Measurements from ENCODE around the gene LRIG2.
"Not testable (repeated sequence)": the region's sequence is repeated elsewhere in the genome, so short reads cannot be mapped to it uniquely, and the experiment has no call there.

LRIG2 gene

DNA sequence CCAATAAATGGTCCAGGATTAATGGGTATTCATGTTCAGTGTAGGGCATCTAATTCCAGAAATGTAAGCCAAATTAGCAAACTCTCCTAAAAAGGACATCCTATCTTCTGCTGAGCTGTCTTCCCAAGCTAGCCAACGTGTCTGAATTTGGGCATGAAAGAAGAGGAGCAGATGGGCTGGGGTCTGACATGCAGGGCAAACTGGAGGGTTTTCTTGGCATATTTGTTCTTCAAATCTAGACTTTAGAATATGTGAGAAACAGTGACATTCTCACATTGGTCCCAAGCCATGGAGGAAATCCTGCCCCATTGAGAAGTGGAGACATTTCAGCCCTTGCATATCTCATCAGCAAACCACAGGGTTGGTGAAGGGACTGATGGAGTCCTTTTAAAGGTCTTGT is 67.2 kb downstream of the LRIG2 start:
- 82 to 94% methylated on average over 1 of the region's 1 CpG for WGBS, 2 experiments
- H3K4me3 ChIP-seq (ENCODE audit: insufficient read depth, low read depth, low read length): no peak overlapping the region
- H3K36me3 ChIP-seq (ENCODE audit: control insufficient read depth, insufficient read depth, low read length): no peaks in the 10 kb centered on the region
- no peaks in the 10 kb centered on the region for H3K4me1 ChIP-seq (ENCODE audit: control insufficient read depth, insufficient read depth, low read length)
- H3K9me3 ChIP-seq (ENCODE audit: control insufficient read depth, low read length): no peaks in the 10 kb centered on the region
- H3K27me3 ChIP-seq (ENCODE audit: control insufficient read depth, insufficient read depth, low read length, poor library complexity, severe bottlenecking): no peaks in the 10 kb centered on the region
- H3K27ac ChIP-seq (ENCODE audit: insufficient read depth, low read depth, low read length, poor library complexity, severe bottlenecking): no peak overlapping the region

DNA sequence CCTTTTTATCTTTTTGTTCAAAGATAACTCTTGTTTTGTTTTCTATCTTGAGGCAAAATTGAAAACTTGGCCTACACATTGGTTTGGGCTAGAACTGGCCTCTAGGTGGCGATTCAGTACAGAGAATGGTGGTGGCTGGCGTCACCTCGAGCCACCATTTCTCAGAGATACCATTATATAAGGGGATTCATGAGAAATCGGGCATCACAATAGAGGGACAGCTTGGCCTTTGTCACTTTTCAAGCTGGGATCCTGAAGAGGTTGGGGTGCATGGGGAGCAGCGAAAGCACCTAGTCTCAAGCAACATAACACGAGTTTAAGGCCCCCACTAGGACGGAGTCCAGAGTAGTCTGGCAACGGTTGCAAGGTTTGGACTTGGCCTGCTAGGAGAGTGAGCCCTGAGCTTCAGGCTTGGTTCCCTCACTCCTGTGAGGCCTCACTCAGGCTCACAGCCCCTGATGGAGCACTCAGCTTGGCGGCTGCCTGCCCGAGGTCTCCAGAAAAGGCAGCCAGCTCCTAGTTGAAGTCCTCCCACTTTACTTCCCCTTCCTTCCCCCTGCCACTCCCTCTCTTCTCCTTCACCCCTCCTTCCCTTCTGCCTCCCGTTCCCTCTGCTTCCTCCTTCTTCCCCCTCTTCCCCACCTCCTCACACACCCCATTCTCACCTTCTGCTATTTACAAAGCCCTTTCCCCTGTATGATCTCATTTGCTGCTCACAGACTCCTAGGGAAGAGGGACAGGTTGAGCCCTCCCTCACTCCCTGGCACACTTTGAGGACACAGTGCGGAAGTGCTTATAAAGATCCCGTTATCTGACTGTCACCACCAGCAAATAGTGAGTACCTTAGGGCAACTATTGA is 67.8 kb downstream of the LRIG2 start:
- Histone ChIP-seq H3K9me3 (ENCODE audit: control insufficient read depth, low read length) (no peaks in the 10 kb centered on the region), H3K4me1 (ENCODE audit: control insufficient read depth, insufficient read depth, low read length) (no peaks in the 10 kb centered on the region), H3K27ac (ENCODE audit: insufficient read depth, low read depth, low read length, poor library complexity, severe bottlenecking) (peak overlapping the region; percentile 6), H3K4me3 (ENCODE audit: insufficient read depth, low read depth, low read length) (no peak overlapping the region), H3K36me3 (ENCODE audit: control insufficient read depth, insufficient read depth, low read length) (no peaks in the 10 kb centered on the region), H3K27me3 (ENCODE audit: control insufficient read depth, insufficient read depth, low read length, poor library complexity, severe bottlenecking) (no peaks in the 10 kb centered on the region)
- 48 to 51% methylated on average over 13 of the region's 13 CpGs for WGBS, 2 experiments

DNA sequence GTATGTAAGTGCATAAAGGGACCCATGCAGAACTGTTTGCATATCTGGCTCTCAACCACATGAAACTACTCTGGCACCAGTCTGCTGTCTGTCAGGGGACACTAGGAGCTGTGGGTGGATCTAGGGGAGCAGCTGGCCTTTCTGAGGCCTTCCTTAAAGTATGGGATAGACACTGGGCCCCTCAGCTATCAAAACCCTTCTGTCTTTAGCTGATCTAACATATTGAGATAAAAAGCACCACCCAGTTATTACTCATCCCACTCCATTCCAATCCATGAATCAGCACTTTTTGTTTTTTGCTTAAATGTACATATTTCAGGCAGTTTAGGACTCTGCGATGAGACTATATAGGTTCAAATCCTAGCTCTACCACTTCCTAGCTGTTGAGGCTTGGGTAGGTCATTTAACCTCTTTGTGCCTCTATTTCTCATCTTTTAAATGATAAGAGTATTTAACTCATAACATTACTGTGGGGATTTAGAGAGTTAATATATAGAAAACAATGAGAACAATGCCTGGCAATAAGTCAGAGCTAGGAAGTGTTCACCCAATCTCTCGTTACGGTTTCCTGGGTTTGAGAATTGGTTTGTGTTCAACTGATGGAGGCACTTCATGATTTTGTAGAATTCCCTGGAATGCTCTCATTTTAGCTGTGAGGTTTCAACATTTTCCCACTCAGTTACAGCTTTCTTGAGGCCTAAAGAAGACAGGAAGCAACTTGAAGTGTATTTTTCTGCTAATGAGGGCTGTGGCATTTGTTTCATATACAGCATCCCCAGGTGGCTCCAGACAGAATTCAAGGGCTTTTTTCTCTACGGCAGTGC is 68.9 kb downstream of the LRIG2 start:
- no peaks in the 10 kb centered on the region for H3K27me3 ChIP-seq (ENCODE audit: control insufficient read depth, insufficient read depth, low read length, poor library complexity, severe bottlenecking)
- no peaks in the 10 kb centered on the region for H3K9me3 ChIP-seq (ENCODE audit: control insufficient read depth, low read length)
- WGBS, 2 experiments: 98% methylated on average over 2 to 4 of the region's 4 CpGs
- peaks cover 1% of the 10 kb centered on the region for H3K4me1 ChIP-seq (ENCODE audit: control insufficient read depth, insufficient read depth, low read length)
- H3K27ac ChIP-seq (ENCODE audit: insufficient read depth, low read depth, low read length, poor library complexity, severe bottlenecking): no peak overlapping the region
- H3K4me3 ChIP-seq (ENCODE audit: insufficient read depth, low read depth, low read length): no peak overlapping the region
- no peaks in the 10 kb centered on the region for H3K36me3 ChIP-seq (ENCODE audit: control insufficient read depth, insufficient read depth, low read length)

GRCh38 chr1:113142791-113143190 is 69.8 kb downstream of the LRIG2 start:
- Histone ChIP-seq H3K4me1 (ENCODE audit: control insufficient read depth, insufficient read depth, low read length) (peaks cover 5% of the 10 kb centered on the region), H3K9me3 (ENCODE audit: control insufficient read depth, low read length) (no peaks in the 10 kb centered on the region), H3K4me3 (ENCODE audit: insufficient read depth, low read depth, low read length) (no peak overlapping the region), H3K36me3 (ENCODE audit: control insufficient read depth, insufficient read depth, low read length) (no peaks in the 10 kb centered on the region), H3K27me3 (ENCODE audit: control insufficient read depth, insufficient read depth, low read length, poor library complexity, severe bottlenecking) (no peaks in the 10 kb centered on the region), H3K27ac (ENCODE audit: insufficient read depth, low read depth, low read length, poor library complexity, severe bottlenecking) (no peak overlapping the region)
- WGBS, 2 experiments: 93 to 100% methylated on average over 1 of the region's 1 CpG

DNA sequence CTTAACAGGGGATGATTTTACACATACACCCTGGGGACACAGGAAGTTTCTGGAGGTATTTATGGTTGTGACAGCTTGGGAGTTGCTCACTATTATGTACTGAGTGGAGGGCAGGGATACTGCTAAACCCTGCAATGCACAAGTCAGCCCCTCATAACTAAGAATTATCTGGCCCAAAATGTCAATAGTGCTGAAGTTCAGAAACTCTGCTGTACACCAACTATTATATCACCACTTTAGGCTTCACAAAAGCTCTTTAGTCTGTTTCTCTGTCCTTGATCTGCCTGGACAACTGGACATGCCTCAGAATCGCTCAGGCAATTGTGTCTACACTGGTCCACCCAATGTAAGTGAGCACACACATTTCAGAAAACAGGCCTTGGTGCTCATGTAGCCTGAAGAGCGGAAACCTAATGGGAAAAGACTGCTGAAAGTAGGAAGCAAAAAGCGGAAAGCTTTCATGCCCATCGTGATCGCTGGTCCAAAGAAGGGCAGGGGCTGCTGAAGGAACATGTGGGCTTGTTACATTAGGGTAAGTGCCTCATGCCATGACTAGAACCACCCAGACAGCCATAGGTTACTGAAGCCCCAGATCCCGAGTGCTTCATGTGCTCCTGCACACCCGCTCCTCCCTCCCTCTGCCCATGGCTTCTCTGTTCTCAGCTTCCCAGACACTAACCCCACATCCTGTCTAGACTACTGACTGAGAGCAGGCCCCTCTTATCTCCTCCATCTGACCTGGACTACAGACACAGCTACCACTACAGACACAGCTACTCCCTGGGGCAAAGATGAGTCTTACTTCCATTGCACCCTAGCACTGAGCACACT is 73.5 kb downstream of the LRIG2 start:
- no peak overlapping the region for H3K4me3 ChIP-seq (ENCODE audit: insufficient read depth, low read depth, low read length)
- no peaks in the 10 kb centered on the region for H3K27me3 ChIP-seq (ENCODE audit: control insufficient read depth, insufficient read depth, low read length, poor library complexity, severe bottlenecking)

DNA sequence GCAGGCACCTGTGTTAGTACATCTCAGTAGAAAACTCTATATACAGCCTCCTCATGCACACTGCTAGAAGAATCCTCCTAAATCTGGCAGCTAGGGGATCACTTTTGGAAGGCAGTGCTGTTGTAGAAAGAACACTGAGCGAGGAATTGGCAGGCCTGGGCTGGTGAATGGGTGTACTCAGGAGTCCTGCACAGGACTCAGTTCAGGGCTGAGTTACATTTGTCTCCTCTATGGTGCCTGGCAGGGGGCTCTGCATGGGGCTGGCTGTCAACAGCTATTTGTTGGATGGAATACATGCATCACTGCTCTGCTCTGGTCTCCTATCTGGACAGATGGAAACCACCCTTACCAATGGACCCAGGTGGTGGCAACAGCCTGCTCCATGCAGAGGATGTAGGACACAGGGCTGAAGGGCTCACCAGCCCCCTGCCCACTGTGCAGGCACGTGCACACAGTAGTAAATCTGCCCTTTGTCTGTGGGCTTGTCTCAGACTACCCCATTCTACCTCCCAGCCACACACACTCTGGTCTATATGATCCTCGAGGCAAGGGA is 74.2 kb downstream of the LRIG2 start:
- no peaks in the 10 kb centered on the region for H3K9me3 ChIP-seq (ENCODE audit: control insufficient read depth, low read length)
- no peaks in the 10 kb centered on the region for H3K36me3 ChIP-seq (ENCODE audit: control insufficient read depth, insufficient read depth, low read length)
- WGBS, 2 experiments: 69 to 71% methylated on average over 3 of the region's 3 CpGs
- no peak overlapping the region for H3K4me3 ChIP-seq (ENCODE audit: insufficient read depth, low read depth, low read length)
- no peaks in the 10 kb centered on the region for H3K27me3 ChIP-seq (ENCODE audit: control insufficient read depth, insufficient read depth, low read length, poor library complexity, severe bottlenecking)
- H3K4me1 ChIP-seq (ENCODE audit: control insufficient read depth, insufficient read depth, low read length): peaks cover 5% of the 10 kb centered on the region
- H3K27ac ChIP-seq (ENCODE audit: insufficient read depth, low read depth, low read length, poor library complexity, severe bottlenecking): no peak overlapping the region

More for the DNA sequence above, 73.5 kb downstream of the LRIG2 start:
- no peak overlapping the region for H3K27ac ChIP-seq (ENCODE audit: insufficient read depth, low read depth, low read length, poor library complexity, severe bottlenecking)
- 93 to 97% methylated on average over 7 of the region's 7 CpGs for WGBS, 2 experiments
- no peaks in the 10 kb centered on the region for H3K36me3 ChIP-seq (ENCODE audit: control insufficient read depth, insufficient read depth, low read length)
- peaks cover 5% of the 10 kb centered on the region for H3K4me1 ChIP-seq (ENCODE audit: control insufficient read depth, insufficient read depth, low read length)
- no peaks in the 10 kb centered on the region for H3K9me3 ChIP-seq (ENCODE audit: control insufficient read depth, low read length)

DNA sequence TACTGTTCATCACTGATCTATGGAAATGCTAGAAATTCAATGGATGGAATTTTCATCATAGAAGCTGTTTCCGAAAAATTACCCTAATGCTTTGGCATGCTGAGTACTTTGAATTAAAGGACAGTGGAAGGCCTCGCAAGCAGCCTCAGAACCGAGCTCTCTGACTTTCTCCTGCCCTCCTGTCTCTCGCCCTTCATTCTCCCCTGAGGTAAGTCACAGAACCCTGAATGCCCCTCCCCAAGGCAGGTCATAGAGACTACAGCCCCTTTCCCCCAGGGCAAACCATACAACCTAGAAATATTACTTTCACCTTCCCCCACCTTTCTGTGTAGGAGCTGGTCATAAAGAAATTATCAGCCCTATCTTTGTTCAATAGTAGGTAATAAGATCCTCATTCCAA is 74.8 kb downstream of the LRIG2 start:
- H3K36me3 ChIP-seq (ENCODE audit: control insufficient read depth, insufficient read depth, low read length): no peaks in the 10 kb centered on the region
- H3K27me3 ChIP-seq (ENCODE audit: control insufficient read depth, insufficient read depth, low read length, poor library complexity, severe bottlenecking): no peaks in the 10 kb centered on the region
- H3K27ac ChIP-seq (ENCODE audit: insufficient read depth, low read depth, low read length, poor library complexity, severe bottlenecking): peak overlapping the region; percentile 17
- peaks cover 5% of the 10 kb centered on the region for H3K4me1 ChIP-seq (ENCODE audit: control insufficient read depth, insufficient read depth, low read length)
- H3K4me3 ChIP-seq (ENCODE audit: insufficient read depth, low read depth, low read length): no peak overlapping the region
- WGBS, 2 experiments: 71 to 74% methylated on average over 4 of the region's 4 CpGs
- no peaks in the 10 kb centered on the region for H3K9me3 ChIP-seq (ENCODE audit: control insufficient read depth, low read length)

DNA sequence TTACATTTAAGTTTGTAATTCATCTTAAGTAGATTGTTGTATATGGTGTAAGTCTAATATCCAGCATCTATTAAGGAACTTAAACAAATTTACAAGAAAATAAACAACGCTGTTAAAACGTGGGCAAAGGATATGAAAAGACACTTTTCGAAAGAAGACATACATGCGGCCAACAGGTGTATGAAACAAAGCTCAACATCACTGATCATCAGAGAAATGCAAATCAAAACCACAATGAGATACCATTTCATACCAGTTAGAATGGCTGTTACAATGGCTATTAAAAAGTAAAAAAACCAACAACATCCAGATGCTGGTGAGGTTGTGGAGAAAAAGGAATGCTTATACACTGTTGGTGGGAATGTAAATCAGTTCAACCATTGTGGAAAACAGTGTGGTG is 77.5 kb downstream of the LRIG2 start:
- not testable (repeated sequence) for H3K27ac ChIP-seq (ENCODE audit: insufficient read depth, low read depth, low read length, poor library complexity, severe bottlenecking); H3K9me3 ChIP-seq (ENCODE audit: control insufficient read depth, low read length); H3K4me3 ChIP-seq (ENCODE audit: insufficient read depth, low read depth, low read length); H3K27me3 ChIP-seq (ENCODE audit: control insufficient read depth, insufficient read depth, low read length, poor library complexity, severe bottlenecking); H3K36me3 ChIP-seq (ENCODE audit: control insufficient read depth, insufficient read depth, low read length); H3K4me1 ChIP-seq (ENCODE audit: control insufficient read depth, insufficient read depth, low read length)
- 91% methylated on average over 4 of the region's 4 CpGs for WGBS, 2 experiments

DNA sequence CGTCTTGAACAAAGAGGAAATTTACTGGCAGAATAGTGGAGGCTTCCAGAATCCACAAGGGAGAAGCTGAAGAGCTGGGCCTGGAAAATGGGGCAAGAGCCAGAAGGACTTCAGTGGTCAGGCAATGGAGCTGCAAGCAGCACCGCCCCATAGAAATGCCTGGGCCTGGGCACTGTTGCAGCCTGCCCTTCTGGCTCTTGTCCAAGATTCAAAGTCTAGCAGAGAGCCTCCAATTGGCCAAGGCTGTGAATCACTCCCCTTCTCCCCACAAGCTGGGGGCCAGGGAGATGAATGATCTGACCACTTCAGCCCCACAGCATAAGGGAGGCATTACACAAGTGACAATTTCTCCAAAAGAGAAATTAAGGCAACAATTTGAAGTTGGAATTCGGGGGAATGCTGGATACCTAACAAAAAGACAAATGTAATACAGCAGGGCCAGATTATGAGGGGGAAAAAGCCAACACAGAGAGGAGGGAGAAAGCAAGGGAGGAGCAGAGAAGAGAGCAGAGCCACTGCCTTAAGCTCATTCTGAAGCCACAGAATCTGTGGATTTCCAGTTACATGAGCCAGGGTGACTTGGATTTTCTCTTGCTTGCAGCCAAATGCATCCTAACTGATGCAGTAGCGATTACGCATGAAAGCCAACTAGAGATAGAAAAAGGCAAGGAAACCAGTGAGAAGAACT is 80.3 kb downstream of the LRIG2 start:
- H3K4me1 ChIP-seq (ENCODE audit: control insufficient read depth, insufficient read depth, low read length): no peaks in the 10 kb centered on the region
- no peak overlapping the region for H3K27ac ChIP-seq (ENCODE audit: insufficient read depth, low read depth, low read length, poor library complexity, severe bottlenecking)
- H3K36me3 ChIP-seq (ENCODE audit: control insufficient read depth, insufficient read depth, low read length): no peaks in the 10 kb centered on the region
- H3K27me3 ChIP-seq (ENCODE audit: control insufficient read depth, insufficient read depth, low read length, poor library complexity, severe bottlenecking): no peaks in the 10 kb centered on the region
- no peak overlapping the region for H3K4me3 ChIP-seq (ENCODE audit: insufficient read depth, low read depth, low read length)
- WGBS, 2 experiments: 91% methylated on average over 5 of the region's 5 CpGs
- H3K9me3 ChIP-seq (ENCODE audit: control insufficient read depth, low read length): peaks cover 2% of the 10 kb centered on the region

Measured in ectodermal cell (in vitro differentiated cells).